Endodermal cell (in vitro differentiated cells): ENCODE results near the gene ST8SIA1. TPM values are rescaled to one million over a fixed set of nuclear protein-coding genes. Genes with fewer than 3 reads are reported as not detected.

Source experiments
- DNase-seq: peaks from one replicate; pipeline ENCODE4 v3.0.0-alpha.2; 2017
- H3K27ac ChIP-seq: 2 replicates; pipeline ENCODE4 v1.5.1; 2013; ENCODE audit warnings: mild to moderate bottlenecking, low read depth, low read length, moderate library complexity
- H3K27me3 ChIP-seq: 2 replicates; pipeline ENCODE4 v1.6.1; 2013; ENCODE audit warnings: mild to moderate bottlenecking, low read length, moderate library complexity; ENCODE audit not compliant: insufficient read depth, control insufficient read depth, poor library complexity, severe bottlenecking
- H3K36me3 ChIP-seq: 2 replicates; pipeline ENCODE4 v1.7.0; 2013; ENCODE audit warnings: mild to moderate bottlenecking, low read length, moderate library complexity; ENCODE audit not compliant: control insufficient read depth, insufficient read depth
- H3K4me1 ChIP-seq: one replicate; pipeline ENCODE4 v1.7.0; 2013; ENCODE audit warnings: low read length; ENCODE audit not compliant: control insufficient read depth, insufficient read depth
- H3K4me3 ChIP-seq: 2 replicates; pipeline ENCODE4 v1.5.1; 2013; ENCODE audit warnings: mild to moderate bottlenecking, low read length, moderate library complexity
- H3K9ac ChIP-seq: 2 replicates; pipeline ENCODE4 v1.6.1; 2013; ENCODE audit warnings: mild to moderate bottlenecking, low read length, moderate library complexity; ENCODE audit not compliant: poor library complexity, severe bottlenecking; ENCODE audit errors: extremely low read depth
- H3K9me3 ChIP-seq: 2 replicates; pipeline ENCODE4 v1.6.1; 2013; ENCODE audit warnings: mild to moderate bottlenecking, low read length, moderate library complexity; ENCODE audit not compliant: control insufficient read depth
- H3K27ac Mint-ChIP-seq: 2 replicates; pipeline ENCODE4 v1.8.0; 2020; ENCODE audit warnings: mixed read lengths
- H3K27me3 Mint-ChIP-seq: 2 replicates; pipeline ENCODE4 v1.8.0; 2021; ENCODE audit warnings: mild to moderate bottlenecking, mixed read lengths; ENCODE audit not compliant: insufficient read depth
- H3K36me3 Mint-ChIP-seq: 2 replicates; pipeline ENCODE4 v1.8.0; 2020; ENCODE audit warnings: low read depth, mixed read lengths
- H3K4me1 Mint-ChIP-seq: 2 replicates; pipeline ENCODE4 v1.8.0; 2020; ENCODE audit warnings: mixed read lengths
- H3K4me3 Mint-ChIP-seq: 2 replicates; pipeline ENCODE4 v1.8.0; 2020; ENCODE audit warnings: mild to moderate bottlenecking, moderate library complexity, mixed read lengths
- H3K9me3 Mint-ChIP-seq: 2 replicates; pipeline ENCODE4 v1.8.0; 2020; ENCODE audit warnings: mild to moderate bottlenecking, mixed read lengths
- CTCF ChIP-seq: fragments of 200-600 bp; sonication (generic); conservative IDR thresholded peaks from 2 replicates; pipeline ENCODE4 v1.5.0; 2021; ENCODE audit warnings: antibody characterized with exemption, mild to moderate bottlenecking
- WGBS, 2 experiments: methylation state at CpG; one replicate each; pipeline versions ENCODE4 v1.1.5 to v1.1.7; 2013; ENCODE audit warnings: missing lambda C conversion rate in 2 of 2, mixed read lengths in 1 of 2; ENCODE audit not compliant: insufficient coverage in 1 of 2, insufficient read length in 1 of 2; 5-methylcytosine and 5-hydroxymethylcytosine counted together
- total RNA-seq, 2 donors: library from RNA; stranded (reverse); fragmentation: NEBNext Ultra II Directional in 1 of 2; extraction: Animal tissue kit (Norgen Biotek cat#: 25700) in 1 of 2; gene quantifications; 2 replicates in 1 of 2; 3 replicates in 1 of 2; pipeline ENCODE4 v1.2.1, GENCODE V29; 2021

ST8SIA1 gene
- total RNA-seq, 2 donors from 2014 or later: 11.2 to 13.3 TPM

- H3K9ac ChIP-seq: no peak overlapping the region
- peaks cover 32% of the 10 kb centered on the region for H3K36me3 ChIP-seq
- H3K36me3 Mint-ChIP-seq: peaks cover 9% of the 10 kb centered on the region
- H3K27ac ChIP-seq: no peak overlapping the region
- peaks cover 28% of the 10 kb centered on the region for H3K9me3 ChIP-seq
- peaks cover 20% of the 10 kb centered on the region for H3K4me1 Mint-ChIP-seq
- H3K27me3 ChIP-seq: no peaks in the 10 kb centered on the region
- no peak overlapping the region for H3K27ac Mint-ChIP-seq
- no peak overlapping the region for H3K4me3 ChIP-seq
- peaks cover 15% of the 10 kb centered on the region for H3K9me3 Mint-ChIP-seq
- DNase-seq: no peak
- TF ChIP-seq CTCF: no peak
- WGBS, 2 experiments: 83 to 98% methylated on average over 1 to 2 of the region's 2 CpGs
- no peaks in the 10 kb centered on the region for H3K27me3 Mint-ChIP-seq
- no peak overlapping the region for H3K4me3 Mint-ChIP-seq
- H3K4me1 ChIP-seq: no peaks in the 10 kb centered on the region
These were observed 26.7 kb downstream of the ST8SIA1 start for GRCh38 chr12:22307811-22308210.

GRCh38 chr12:22306311-22306710 is 28.2 kb downstream of the ST8SIA1 start:
- peaks cover 13% of the 10 kb centered on the region for H3K36me3 Mint-ChIP-seq
- H3K4me3 Mint-ChIP-seq: no peak overlapping the region

GRCh38 chr12:22304341-22304740 is 30.2 kb downstream of the ST8SIA1 start:
- H3K27me3 ChIP-seq: no peaks in the 10 kb centered on the region
- TF ChIP-seq CTCF: no peak
- peak overlapping the region; percentile 20 for H3K4me3 ChIP-seq
- peaks cover 26% of the 10 kb centered on the region for H3K36me3 ChIP-seq
- H3K27ac Mint-ChIP-seq: no peak overlapping the region
- peaks cover 60% of the 10 kb centered on the region for H3K9me3 ChIP-seq
- WGBS, 2 experiments: 80% methylated on average over 1 of the region's 1 CpG; no CpG with 5 or more reads in 1 of the 2 experiments
- H3K9me3 Mint-ChIP-seq: peaks cover 43% of the 10 kb centered on the region
- no peaks in the 10 kb centered on the region for H3K27me3 Mint-ChIP-seq
- peaks cover 1% of the 10 kb centered on the region for H3K4me1 Mint-ChIP-seq
- H3K9ac ChIP-seq: no peak overlapping the region
- no peaks in the 10 kb centered on the region for H3K4me1 ChIP-seq
- DNase-seq: no peak
- H3K36me3 Mint-ChIP-seq: peaks cover 16% of the 10 kb centered on the region
- H3K4me3 Mint-ChIP-seq: no peak overlapping the region
- no peak overlapping the region for H3K27ac ChIP-seq

More at GRCh38 chr12:22306311-22306710, 28.2 kb downstream of the ST8SIA1 start:
- Histone ChIP-seq H3K4me3 (no peak overlapping the region), H3K9ac (no peak overlapping the region), H3K9me3 (peaks cover 43% of the 10 kb centered on the region), H3K4me1 (no peaks in the 10 kb centered on the region), H3K27me3 (no peaks in the 10 kb centered on the region), H3K36me3 (peaks cover 32% of the 10 kb centered on the region), H3K27ac (no peak overlapping the region)
- peaks cover 9% of the 10 kb centered on the region for H3K4me1 Mint-ChIP-seq
- TF ChIP-seq CTCF: no peak
- DNase-seq: no peak
- no peaks in the 10 kb centered on the region for H3K27me3 Mint-ChIP-seq
- H3K9me3 Mint-ChIP-seq: peaks cover 28% of the 10 kb centered on the region
- H3K27ac Mint-ChIP-seq: no peak overlapping the region
